GM21825 (cell line): ENCODE results near the gene RYR2.

Experiments
- ATAC-seq: cut with Tn5 transposase; IDR thresholded peaks from one replicate; pipeline ENCODE4 v1.9.1; 2021; ENCODE audit warnings: mild to moderate bottlenecking, moderate library complexity; ENCODE audit not compliant: unreplicated experiment

The RYR2 gene

GRCh38 chr1:237634922-237635321, 592.9 kb downstream of the RYR2 start:
- ATAC-seq: no peak

- ATAC-seq: no peak
Observed at GRCh38 chr1:237638555-237638954, 596.6 kb downstream of the RYR2 start.

- no peak for ATAC-seq
Observed at GRCh38 chr1:237640011-237640671, 598.2 kb downstream of the RYR2 start.

- ATAC-seq: no peak
Observed at GRCh38 chr1:237640966-237641365, 599.0 kb downstream of the RYR2 start.

GRCh38 chr1:237650809-237651208, 608.8 kb downstream of the RYR2 start:
- ATAC-seq: no peak

- no peak for ATAC-seq
Observed at GRCh38 chr1:237655778-237656177, 613.8 kb downstream of the RYR2 start.

- ATAC-seq: no peak
Observed at GRCh38 chr1:237664348-237664747, 622.4 kb downstream of the RYR2 start.

- no peak for ATAC-seq
Observed at GRCh38 chr1:237670302-237670701, 628.3 kb downstream of the RYR2 start.

- no peak for ATAC-seq
Observed at GRCh38 chr1:237671262-237671661, 629.3 kb downstream of the RYR2 start.

GRCh38 chr1:237671935-237672334, 630.0 kb downstream of the RYR2 start:
- no peak for ATAC-seq

- ATAC-seq: no peak
Observed at GRCh38 chr1:237672748-237673147, 630.8 kb downstream of the RYR2 start.

- no peak for ATAC-seq
Observed at GRCh38 chr1:237673631-237674030, 631.6 kb downstream of the RYR2 start.

GRCh38 chr1:237677979-237678378, 636.0 kb downstream of the RYR2 start:
- ATAC-seq: no peak

GRCh38 chr1:237679687-237680086, 637.7 kb downstream of the RYR2 start:
- no peak for ATAC-seq

- ATAC-seq: no peak
Observed at GRCh38 chr1:237681210-237681609, 639.2 kb downstream of the RYR2 start.

GRCh38 chr1:237684236-237684635, 642.3 kb downstream of the RYR2 start:
- no peak for ATAC-seq

- ATAC-seq: no peak
Observed at GRCh38 chr1:237685551-237685950, 643.6 kb downstream of the RYR2 start.

- no peak for ATAC-seq
Observed at GRCh38 chr1:237687804-237688203, 645.8 kb downstream of the RYR2 start.

GRCh38 chr1:237690656-237691055, 648.7 kb downstream of the RYR2 start:
- ATAC-seq: no peak

GRCh38 chr1:237692255-237692654, 650.3 kb downstream of the RYR2 start:
- no peak for ATAC-seq

GRCh38 chr1:237695878-237696277, 653.9 kb downstream of the RYR2 start:
- no peak for ATAC-seq

- no peak for ATAC-seq
Observed at GRCh38 chr1:237700181-237700580, 658.2 kb downstream of the RYR2 start.

GRCh38 chr1:237701534-237701933, 659.5 kb downstream of the RYR2 start:
- no peak for ATAC-seq
